Mammary epithelial cell (primary cell): Measurements from ENCODE around the gene MSI2.

Experiments
- CTCF ChIP-seq, 2 donors: IDR thresholded peaks in 1 of 2; conservative IDR thresholded peaks in 1 of 2; 2 replicates each; pipeline ENCODE4 v1.5.1; 2011 to 2012; ENCODE audit warnings: inconsistent platforms in 2 of 2, low read length in 2 of 2, mild to moderate bottlenecking in 2 of 2, control low read depth in 1 of 2, low read depth in 1 of 2; ENCODE audit not compliant: insufficient read depth in 1 of 2; ENCODE audit errors: extremely low read depth in 1 of 2
- EZH2 ChIP-seq: IDR thresholded peaks from 2 replicates; pipeline ENCODE4 v1.6.1; 2012; ENCODE audit warnings: low read length, inconsistent platforms, borderline replicate concordance

GRCh38 chr17:57402681-57403180 lies 146.4 kb downstream of the MSI2 start:
- no peak for TF ChIP-seq CTCF (conservative IDR thresholded peaks at IDR 0.05 in 1 of 2, IDR thresholded peaks at IDR 0.05 in 1 of 2; ENCODE audit: extremely low read depth in 1 of 2, insufficient read depth in 1 of 2, low read depth in 1 of 2, low read length in 2 of 2)
- no peak for TF ChIP-seq EZH2
